B cell (primary cell): ENCODE results near the gene CT55. TPM values are rescaled to one million over a fixed set of nuclear protein-coding genes. Genes with fewer than 3 reads are reported as not detected.

Experiments
- ATAC-seq: fragments of 200-7000 bp; cut with Tn5 transposase; one replicate; pipeline ENCODE4 v1.10.0; 2021; ENCODE audit warnings: low read depth, mild to moderate bottlenecking, moderate number of reproducible peaks, moderate library complexity
- CTCF ChIA-PET: fragments of 350-600 bp; sonication (Branson Sonifier 250); formaldehyde crosslinking; loops from one replicate; lab custom pipeline; 2021; ENCODE audit warnings: antibody characterized with exemption, inconsistent platforms; lab: Charles Lee
- POLR2A ChIA-PET: fragments of 350-600 bp; sonication (Branson Sonifier 250); formaldehyde crosslinking; loops from one replicate; lab custom pipeline; 2021; ENCODE audit warnings: antibody characterized with exemption; lab: Charles Lee
- DNase-seq: peaks from one replicate; pipeline ENCODE4 v3.0.0; 2013
- H2AFZ ChIP-seq: 2 replicates; pipeline ENCODE4 v1.6.1; 2012; ENCODE audit warnings: mild to moderate bottlenecking, low read depth, low read length; ENCODE audit not compliant: insufficient read depth, poor library complexity, severe bottlenecking
- H3K27ac ChIP-seq, 2 donors: 1 replicate in 1 of 2; 2 replicates in 1 of 2; pipeline ENCODE4 v1.5.1; 2012 to 2013; ENCODE audit warnings: low read length in 2 of 2, mild to moderate bottlenecking in 2 of 2, moderate library complexity in 1 of 2
- H3K27me3 ChIP-seq, 4 experiments: fragments of 200-600 bp in 1 of 4; sonication (generic) in 1 of 4; replicated peaks in 1 of 4; 1 replicate in 2 of 4; 2 replicates in 2 of 4; pipeline versions ENCODE4 v1.6.1 to v1.7.0; 2013 to 2016; ENCODE audit warnings: low read length in 3 of 4, mild to moderate bottlenecking in 2 of 4, mixed read lengths in 1 of 4, moderate library complexity in 1 of 4; ENCODE audit not compliant: insufficient read depth in 4 of 4, control insufficient read depth in 3 of 4; ENCODE audit errors: control extremely low read depth in 1 of 4
- H3K36me3 ChIP-seq, 2 experiments: replicated peaks in 1 of 2; 1 replicate in 1 of 2; 2 replicates in 1 of 2; pipeline versions ENCODE4 v1.6.1 to v1.7.1; 2013; ENCODE audit warnings: low read length in 1 of 2; ENCODE audit not compliant: insufficient read depth in 2 of 2, control insufficient read depth in 1 of 2; ENCODE audit errors: control extremely low read depth in 1 of 2, extremely low read depth in 1 of 2
- H3K4me1 ChIP-seq, 2 donors: fragments of 200-600 bp in 1 of 2; sonication (generic) in 1 of 2; 1 replicate in 1 of 2; 2 replicates in 1 of 2; pipeline versions ENCODE4 v1.5.1 to v1.6.1; 2013 to 2017; ENCODE audit warnings: low read length in 2 of 2; ENCODE audit not compliant: control insufficient read depth in 2 of 2, insufficient read depth in 2 of 2
- H3K4me2 ChIP-seq: replicated peaks from 2 replicates; pipeline ENCODE3; 2012; ENCODE audit warnings: mild to moderate bottlenecking, low read depth, low read length; ENCODE audit not compliant: poor library complexity, severe bottlenecking
- H3K4me3 ChIP-seq, 5 experiments: fragments of 200-600 bp in 1 of 5; sonication (generic) in 1 of 5; 1 replicate in 3 of 5; 2 replicates in 2 of 5; pipeline versions ENCODE4 v1.5.1 to v1.7.0; 2011 to 2016; ENCODE audit warnings: low read length in 4 of 5, mild to moderate bottlenecking in 4 of 5, low read depth in 2 of 5, control low read depth in 1 of 5, moderate library complexity in 1 of 5; ENCODE audit not compliant: insufficient read depth in 1 of 5; ENCODE audit errors: control extremely low read depth in 1 of 5, extremely low read depth in 1 of 5
- H3K79me2 ChIP-seq: fragments of 200-600 bp; sonication (generic); one replicate; pipeline ENCODE4 v1.6.0; 2016; ENCODE audit warnings: low read length; ENCODE audit not compliant: control insufficient read depth, insufficient read depth
- H3K9ac ChIP-seq: fragments of 200-600 bp; sonication (generic); 2 replicates; pipeline ENCODE4 v1.6.1; 2017; ENCODE audit warnings: mild to moderate bottlenecking, low read length, moderate library complexity
- H3K9me3 ChIP-seq, 3 donors: one replicate each; pipeline versions ENCODE4 v1.6.1 to v1.7.1; 2013; ENCODE audit warnings: low read length in 2 of 3; ENCODE audit not compliant: control insufficient read depth in 2 of 3, insufficient read depth in 1 of 3; ENCODE audit errors: control extremely low read depth in 1 of 3
- H4K20me1 ChIP-seq: 2 replicates; pipeline ENCODE4 v1.6.0; 2012; ENCODE audit warnings: mild to moderate bottlenecking, low read length; ENCODE audit not compliant: insufficient read depth, control insufficient read depth, poor library complexity, severe bottlenecking
- H3K27ac Mint-ChIP-seq: one replicate; pipeline ENCODE4 v1.8.0; 2021; ENCODE audit warnings: mixed read lengths
- H3K27me3 Mint-ChIP-seq: one replicate; pipeline ENCODE4 v1.8.0; 2021; ENCODE audit warnings: mixed read lengths
- H3K4me1 Mint-ChIP-seq: one replicate; pipeline ENCODE4 v1.8.0; 2021; ENCODE audit warnings: mixed read lengths
- H3K4me3 Mint-ChIP-seq: one replicate; pipeline ENCODE4 v1.8.0; 2021; ENCODE audit warnings: mixed read lengths
- H3K9me3 Mint-ChIP-seq: one replicate; pipeline ENCODE4 v1.8.0; 2022; ENCODE audit warnings: mixed read lengths; ENCODE audit not compliant: insufficient read depth
- EZH2 ChIP-seq: IDR thresholded peaks from 2 replicates; pipeline ENCODE4 v1.6.1; 2012; ENCODE audit warnings: borderline replicate concordance, low read depth, mild to moderate bottlenecking, moderate library complexity, low read length; ENCODE audit not compliant: insufficient read depth, poor library complexity, severe bottlenecking
- WGBS: methylation state at CpG from one replicate; pipeline ENCODE4 v1.1.5; 2013; ENCODE audit warnings: missing lambda C conversion rate; ENCODE audit not compliant: insufficient coverage; 5-methylcytosine and 5-hydroxymethylcytosine counted together
- intact Hi-C: fragments of 100-400 bp; cut with micrococcal nuclease; formaldehyde crosslinking; loops from one replicate; pipeline ENCODE4 v1.10.0; 2022
- polyA plus RNA-seq: library from polyadenylated mRNA; depleted of rRNA; stranded (reverse); fragments of >200 nt; gene quantifications from 2 replicates; pipeline ENCODE4 v1.2.3, GENCODE V29; 2012
- total RNA-seq, 2 donors: library from RNA; stranded (reverse); fragments of 120-200 nt in 1 of 2; gene quantifications; 1 replicate in 1 of 2; 2 replicates in 1 of 2; pipeline versions ENCODE4 v1.2.3 to v1.2.4, GENCODE V29; 2013 to 2022
- TF ChIP-seq, protein P1 (sequence below): fragments of 200-600 bp; IDR thresholded peaks from one replicate; pipeline ENCODE4 v1.8.0; 2022; ENCODE audit warnings: antibody characterized with exemption, mild to moderate bottlenecking

The CT55 gene
- total and polyA plus RNA-seq, 2 donors (not counting 1 experiment from before 2014, with no cell fraction given) = not detected

DNA sequence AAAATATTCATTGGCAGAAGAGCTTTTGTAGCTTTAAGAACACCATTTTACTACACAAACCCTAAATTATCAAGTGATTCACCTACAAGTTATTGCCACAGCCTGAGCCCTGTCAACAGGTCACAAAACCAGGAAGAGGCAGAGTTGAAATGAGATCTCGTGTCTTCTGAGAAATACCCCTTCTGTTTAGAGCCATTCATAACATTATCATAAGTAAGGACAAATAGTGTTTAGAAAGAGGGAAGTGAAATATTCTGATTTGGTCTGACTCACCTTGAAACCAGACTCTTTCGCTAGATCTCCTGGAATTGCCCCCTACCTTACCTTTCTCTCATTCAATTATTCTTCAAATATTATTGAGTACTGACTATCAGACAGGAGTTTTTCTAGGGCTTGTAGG, 56.8 kb downstream of the CT55 start:
- no CpG with 5 or more reads among the region's 2 CpGs for WGBS
- Mint-ChIP-seq H3K27me3 (peaks cover 10% of the 10 kb centered on the region), H3K4me1 (peaks cover 7% of the 10 kb centered on the region), H3K4me3 (no peak overlapping the region), H3K27ac (no peak overlapping the region), H3K9me3 (no peaks in the 10 kb centered on the region)
- Histone ChIP-seq H2AFZ (no peak overlapping the region), H3K79me2 (no peaks in the 10 kb centered on the region), H3K27ac (no peak overlapping the region), H3K4me3 (no peak overlapping the region), H3K4me2 (no peak overlapping the region), H4K20me1 (no peaks in the 10 kb centered on the region), H3K9ac (no peak overlapping the region), H3K36me3 (no peaks in the 10 kb centered on the region), H3K27me3 (peaks cover 0 to 5% (median 2%) of the 10 kb centered on the region in 4 experiments), H3K9me3 (no peaks in the 10 kb centered on the region), H3K4me1 (no peaks in the 10 kb centered on the region)
- no peak for TF ChIP-seq EZH2
- TF ChIP-seq, protein P1, sequence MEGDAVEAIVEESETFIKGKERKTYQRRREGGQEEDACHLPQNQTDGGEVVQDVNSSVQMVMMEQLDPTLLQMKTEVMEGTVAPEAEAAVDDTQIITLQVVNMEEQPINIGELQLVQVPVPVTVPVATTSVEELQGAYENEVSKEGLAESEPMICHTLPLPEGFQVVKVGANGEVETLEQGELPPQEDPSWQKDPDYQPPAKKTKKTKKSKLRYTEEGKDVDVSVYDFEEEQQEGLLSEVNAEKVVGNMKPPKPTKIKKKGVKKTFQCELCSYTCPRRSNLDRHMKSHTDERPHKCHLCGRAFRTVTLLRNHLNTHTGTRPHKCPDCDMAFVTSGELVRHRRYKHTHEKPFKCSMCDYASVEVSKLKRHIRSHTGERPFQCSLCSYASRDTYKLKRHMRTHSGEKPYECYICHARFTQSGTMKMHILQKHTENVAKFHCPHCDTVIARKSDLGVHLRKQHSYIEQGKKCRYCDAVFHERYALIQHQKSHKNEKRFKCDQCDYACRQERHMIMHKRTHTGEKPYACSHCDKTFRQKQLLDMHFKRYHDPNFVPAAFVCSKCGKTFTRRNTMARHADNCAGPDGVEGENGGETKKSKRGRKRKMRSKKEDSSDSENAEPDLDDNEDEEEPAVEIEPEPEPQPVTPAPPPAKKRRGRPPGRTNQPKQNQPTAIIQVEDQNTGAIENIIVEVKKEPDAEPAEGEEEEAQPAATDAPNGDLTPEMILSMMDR = no peak
- ChIA-PET CTCF (no interaction called here), POLR2A (no interaction called here)
- DNase-seq = peak; percentile 57
- intact Hi-C loops = no loop called here
- peak; percentile 80 for ATAC-seq

DNA sequence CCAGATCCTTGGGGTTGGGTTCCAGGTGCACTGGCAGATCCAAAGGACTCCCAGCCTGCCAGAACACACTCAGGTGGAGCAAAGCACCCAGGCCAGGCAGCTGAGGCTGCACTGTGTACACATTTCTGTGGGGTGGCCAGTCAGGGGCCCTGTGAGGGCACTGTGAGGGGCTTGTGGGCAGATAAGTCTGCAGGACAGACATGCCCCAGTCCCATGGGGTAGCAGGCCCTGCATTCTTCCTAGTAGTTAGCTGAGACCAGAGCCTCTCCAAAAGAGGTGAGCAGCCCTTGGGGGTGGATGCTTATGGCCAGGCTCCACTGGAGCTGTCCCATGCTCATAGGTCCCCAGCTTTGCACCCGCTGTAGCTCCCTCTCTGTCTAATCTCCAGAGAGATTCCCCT, 58.5 kb downstream of the CT55 start:
- no peak overlapping the region for H3K9ac ChIP-seq
- intact Hi-C loops = loop anchor here (2.0 kb wide), 1 partner anchor 74 kb away; no protein-coding TSS in a partner anchor
- Mint-ChIP-seq H3K27ac (no peak overlapping the region), H3K9me3 (no peaks in the 10 kb centered on the region), H3K4me3 (no peak overlapping the region), H3K4me1 (peaks cover 7% of the 10 kb centered on the region), H3K27me3 (peaks cover 20% of the 10 kb centered on the region)
- CTCF ChIA-PET = interaction anchor here (0.8 to 1.4 kb wide), 5 partner anchors 27 to 1842 kb away, joined by 3 to 4 read pairs (median 3); no protein-coding TSS in a partner anchor
- H3K4me3 ChIP-seq = no peak overlapping the region
- no peaks in the 10 kb centered on the region for H3K79me2 ChIP-seq
- H3K9me3 ChIP-seq = no peaks in the 10 kb centered on the region
- no peak overlapping the region for H3K4me2 ChIP-seq
- no peaks in the 10 kb centered on the region for H3K4me1 ChIP-seq
- ATAC-seq (no peak), DNase-seq (no peak)
- no CpG with 5 or more reads among the region's 1 CpG for WGBS
- peaks cover 0 to 10% (median 3%) of the 10 kb centered on the region in 4 experiments for H3K27me3 ChIP-seq
- no peaks in the 10 kb centered on the region for H3K36me3 ChIP-seq
- no peaks in the 10 kb centered on the region for H4K20me1 ChIP-seq
- no peak for TF ChIP-seq EZH2
- TF ChIP-seq, protein P1 = no peak
- H2AFZ ChIP-seq = no peak overlapping the region
- POLR2A ChIA-PET = interaction anchor here (0.6 kb wide), 1 partner anchor 1714 kb away, joined by 3 read pairs; no protein-coding TSS in a partner anchor
- H3K27ac ChIP-seq = no peak overlapping the region
